NCI-H2227 (cell line): Measurements from ENCODE around the gene DKK3.
A peak's percentile ranks its signal among the peaks of the same experiment; 100 is the strongest.
"Not testable (repeated sequence)": the region's sequence is repeated elsewhere in the genome, so short reads cannot be mapped to it uniquely, and the experiment has no call there.

Source experiments
- DNase-seq: peaks from one replicate; lab custom pipeline; 2025; ENCODE audit not compliant: unreplicated experiment; lab: John Stamatoyannopoulos, UW

The DKK3 gene

GRCh38 chr11:12007769-12008737 lies at the start of gene DKK3:
Gene DKK3, minus strand, starts transcription at chr11:12008626. Its CDS starts 44 bp downstream, at chr11:12008582.
- peak; percentile 72 for DNase-seq

- DNase-seq, result no peak
Observed at GRCh38 chr11:12057299-12057980, 49.0 kb upstream of the DKK3 start.

DNA sequence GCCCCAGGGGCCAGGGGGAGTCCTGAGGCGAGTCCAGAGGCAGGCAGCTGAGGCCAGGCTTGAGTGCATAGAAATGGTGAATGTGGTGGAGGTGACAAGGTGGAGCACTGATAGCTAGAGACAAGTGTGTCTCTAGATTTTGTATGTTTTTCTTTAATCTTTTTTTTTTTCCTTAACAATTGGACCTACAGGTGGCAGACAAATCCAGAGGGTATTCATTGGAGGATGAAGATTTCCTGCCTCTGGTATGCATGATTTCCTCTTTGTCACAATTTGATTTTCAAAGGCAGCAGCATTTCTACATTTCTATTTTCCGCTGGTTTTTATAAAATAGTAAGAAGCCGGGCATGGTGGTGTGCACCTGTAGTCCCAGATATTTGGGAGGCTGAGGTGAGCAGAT lies 47.7 kb upstream of the DKK3 start:
- DNase-seq, result no peak

DNA sequence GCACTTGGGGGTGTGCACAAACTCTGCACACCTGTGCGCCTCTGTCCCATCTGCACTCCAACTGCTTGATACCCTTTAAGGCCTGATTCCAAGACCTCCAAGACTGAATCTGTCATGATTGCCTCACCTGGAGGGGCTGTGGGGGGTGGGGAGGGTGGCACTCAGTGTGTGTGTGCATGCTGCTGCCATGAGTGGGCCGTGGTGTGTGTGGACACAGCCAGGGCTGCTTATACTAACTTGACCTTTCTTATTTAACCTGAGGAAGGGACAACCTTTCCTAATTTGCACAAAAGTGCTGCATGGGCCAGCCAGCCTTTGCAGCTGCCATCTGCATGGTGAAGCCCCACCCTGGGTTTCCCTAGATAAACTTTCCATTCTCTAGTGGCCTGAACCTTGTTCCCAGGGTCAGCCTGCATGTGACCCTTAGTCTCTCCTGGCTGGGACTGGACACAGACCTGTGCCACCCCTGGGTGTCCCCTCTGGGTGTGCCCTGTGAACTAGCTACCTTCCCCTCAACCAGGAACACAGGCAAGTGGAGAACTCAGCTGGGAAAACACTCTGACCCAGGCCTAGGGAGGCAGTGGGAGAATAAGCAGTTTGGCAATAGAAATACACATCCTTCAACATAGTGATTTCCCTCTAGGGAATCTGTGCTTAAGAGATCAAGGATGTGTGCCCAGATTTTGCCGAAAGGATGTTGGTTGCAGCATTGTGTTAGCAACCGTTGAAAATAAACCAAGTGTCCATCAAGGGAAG lies 45.4 kb upstream of the DKK3 start:
- DNase-seq, result no peak

DNA sequence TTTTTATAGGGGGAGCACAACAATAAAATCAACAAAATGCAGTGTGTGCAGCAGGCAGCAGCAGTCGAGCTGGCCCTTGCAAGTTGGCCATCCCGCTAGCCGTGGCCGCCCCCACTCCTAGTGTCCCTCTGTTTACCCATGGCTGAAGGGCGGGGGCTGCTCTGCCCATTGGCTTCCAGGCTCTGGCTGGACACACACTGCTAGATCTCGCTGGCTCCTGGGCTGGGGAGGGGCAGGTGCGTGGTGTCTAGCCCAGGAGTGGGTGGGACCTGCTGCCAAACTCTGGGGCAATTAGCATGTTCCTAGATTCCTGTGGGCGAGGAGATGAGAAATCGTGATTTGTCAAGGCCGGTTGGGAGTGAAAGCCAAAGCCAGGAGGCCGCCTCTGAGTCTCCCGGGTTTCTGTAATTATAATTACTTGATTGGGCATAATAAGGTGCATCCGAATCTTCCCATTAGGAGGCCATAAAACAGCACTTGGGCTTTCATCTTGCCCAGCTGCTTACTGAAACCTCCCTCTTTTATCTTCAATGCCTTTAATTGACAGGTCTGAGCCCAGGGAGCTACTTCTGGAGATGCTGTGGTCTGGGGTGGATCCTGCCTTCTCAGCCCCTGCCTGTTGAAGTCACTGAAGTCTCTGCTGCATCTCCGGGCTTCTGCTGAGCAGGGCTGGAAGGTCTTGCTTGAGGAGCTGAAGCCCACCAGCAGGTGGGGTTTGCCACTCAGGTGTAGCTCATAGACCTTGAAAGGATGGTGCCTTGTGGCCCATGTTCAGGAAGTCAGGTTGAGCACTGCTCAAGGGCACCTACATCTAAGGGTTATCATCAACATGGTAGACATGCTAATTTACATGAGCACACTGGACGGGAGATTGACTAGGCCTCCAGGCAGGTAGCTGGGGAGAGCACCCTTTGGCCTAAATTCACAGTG lies 44.5 kb upstream of the DKK3 start:
- peak; percentile 73 for DNase-seq

- no peak for DNase-seq
Observed at GRCh38 chr11:12051287-12051662, 42.8 kb upstream of the DKK3 start.

DNA sequence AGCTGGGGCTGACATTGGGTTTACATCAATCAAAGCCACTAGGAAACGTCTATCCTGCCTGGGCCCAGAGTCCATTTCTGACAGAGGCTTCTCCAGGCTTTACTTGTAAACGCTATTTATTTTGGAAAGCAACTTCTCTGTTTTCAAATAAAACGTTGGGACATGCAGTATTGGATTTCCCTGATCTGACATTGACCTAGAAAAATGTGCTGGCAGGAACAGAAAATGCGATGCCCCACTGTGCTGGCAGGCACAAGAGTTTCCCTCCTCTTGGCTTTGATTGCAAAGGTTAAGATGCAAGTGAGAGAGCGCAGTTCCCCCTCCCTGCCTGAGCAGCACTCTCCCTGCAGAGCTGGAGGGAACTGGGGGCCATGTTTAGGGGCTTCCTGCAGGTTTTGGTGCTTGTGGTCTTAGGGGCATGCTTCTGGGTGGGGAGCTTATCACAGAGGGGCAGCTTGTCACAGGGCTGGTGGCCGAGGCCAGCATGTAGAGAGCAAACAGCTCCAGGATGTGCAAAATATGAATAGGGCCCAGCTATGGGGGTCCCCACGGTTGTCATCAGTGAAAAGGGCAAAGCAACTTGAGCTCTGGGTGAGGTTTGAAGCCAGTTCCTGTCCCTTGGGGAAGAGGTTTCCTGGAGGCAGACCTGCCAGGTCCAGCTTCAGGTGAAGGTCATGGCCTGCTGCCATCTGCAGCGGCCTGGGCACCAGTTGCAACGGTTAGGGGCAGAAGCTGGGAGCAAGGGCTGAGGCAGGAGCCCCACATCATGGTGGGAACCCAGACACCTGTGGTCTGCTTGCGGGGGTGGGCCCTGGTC lies 42.3 kb upstream of the DKK3 start:
- peak; percentile 40 for DNase-seq

GRCh38 chr11:12048936-12049790 lies 40.7 kb upstream of the DKK3 start:
- no peak for DNase-seq

DNA sequence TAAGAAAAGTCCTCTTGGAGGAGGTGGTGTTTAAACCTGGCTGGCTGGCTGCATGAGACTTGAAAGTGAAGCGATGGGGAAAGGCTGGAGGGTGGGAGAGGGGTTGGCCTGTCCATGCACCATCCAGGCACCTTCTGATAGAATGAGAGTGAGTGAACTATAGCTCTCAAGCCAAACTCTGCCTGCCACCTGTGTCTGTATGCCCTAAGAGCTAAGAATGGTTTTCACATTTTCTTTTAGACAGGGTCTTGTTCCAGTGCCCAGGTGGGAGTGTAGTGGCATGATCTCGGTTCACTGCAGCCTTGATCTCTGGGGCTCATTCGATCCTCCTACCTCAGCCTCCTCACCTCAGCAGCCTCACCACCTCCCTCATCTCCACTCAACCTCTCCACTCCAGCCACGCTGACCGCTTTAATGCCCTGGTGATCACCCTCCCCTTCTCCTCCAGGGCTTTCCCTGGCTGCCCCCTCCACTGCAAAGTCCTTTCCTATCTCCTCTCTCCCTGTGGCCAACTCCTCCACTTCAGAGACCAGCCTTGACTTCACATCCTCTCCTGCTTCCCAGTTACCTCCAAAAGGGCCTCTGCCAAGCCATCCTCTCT lies 38.3 kb upstream of the DKK3 start:
- no peak for DNase-seq

- DNase-seq, result no peak
Observed at GRCh38 chr11:12045914-12046635, 37.6 kb upstream of the DKK3 start.

- no peak for DNase-seq
Observed at GRCh38 chr11:12044799-12045198, 36.4 kb upstream of the DKK3 start.

GRCh38 chr11:12043959-12044791 lies 35.7 kb upstream of the DKK3 start:
- DNase-seq, result peak; percentile 81

DNA sequence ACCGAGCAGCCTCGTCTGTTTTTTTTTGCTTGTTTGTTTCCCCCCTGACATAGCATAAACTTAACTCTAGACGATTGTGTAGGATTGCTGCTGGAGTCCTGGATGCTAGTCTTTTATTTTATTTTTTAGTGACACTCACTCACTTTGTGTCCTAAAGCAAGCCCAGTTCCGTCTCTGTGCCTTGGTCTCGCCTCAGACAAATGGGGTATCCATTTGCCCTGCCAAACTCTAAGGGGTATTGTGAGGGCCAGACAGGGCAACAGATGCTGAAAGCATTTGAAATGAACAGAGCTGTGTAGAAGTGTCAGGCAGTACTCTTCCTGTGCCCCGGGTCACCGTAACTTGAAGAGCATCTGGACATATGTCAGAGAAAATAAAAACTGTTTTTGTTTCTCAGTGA lies 34.8 kb upstream of the DKK3 start:
- no peak for DNase-seq

GRCh38 chr11:12042215-12042676 lies 33.8 kb upstream of the DKK3 start:
- no peak for DNase-seq

- not testable (repeated sequence) for DNase-seq
Observed at GRCh38 chr11:12040719-12041118, 32.3 kb upstream of the DKK3 start.

DNA sequence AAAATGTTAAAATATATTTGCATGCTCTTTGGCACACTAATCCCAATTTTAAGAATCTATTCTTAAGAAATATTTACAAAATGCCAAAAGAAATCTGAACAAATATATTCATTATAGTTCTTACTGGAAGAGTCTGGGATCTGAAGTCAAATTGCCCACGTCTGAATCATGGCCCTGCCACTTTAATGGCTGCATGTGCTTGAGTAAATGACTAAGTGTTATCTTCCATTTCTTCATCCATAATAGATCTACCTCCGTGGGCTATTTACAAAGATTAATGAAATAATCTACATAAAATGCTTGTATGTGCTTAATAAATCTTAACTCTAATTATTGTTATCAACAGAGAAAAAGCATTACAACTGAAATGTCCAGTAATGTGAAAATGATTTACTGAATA lies 24.5 kb upstream of the DKK3 start:
- DNase-seq, result no peak
